GM13976 (cell line): ENCODE results near the gene LMNB1.

Experiments
- DNase-seq: peaks from one replicate; pipeline ENCODE4 v3.0.0; 2012; ENCODE audit warnings: low spot score
- in situ Hi-C: fragments of 300-500 bp; cut with MboI; formaldehyde crosslinking; loops from one replicate; pipeline ENCODE4 v1.12.0; 2022; ENCODE audit warnings: low sequenced_read_pairs, mixed read lengths, inconsistent platforms; ENCODE audit not compliant: unreplicated experiment
- TF ChIP-seq, protein P1 (sequence below): IDR thresholded peaks from 2 replicates; pipeline ENCODE4 v1.5.1; 2012; ENCODE audit warnings: borderline replicate concordance, mild to moderate bottlenecking; ENCODE audit not compliant: insufficient read depth; ENCODE audit errors: extremely low read depth, missing control alignments, control extremely low read depth

The LMNB1 gene

DNA sequence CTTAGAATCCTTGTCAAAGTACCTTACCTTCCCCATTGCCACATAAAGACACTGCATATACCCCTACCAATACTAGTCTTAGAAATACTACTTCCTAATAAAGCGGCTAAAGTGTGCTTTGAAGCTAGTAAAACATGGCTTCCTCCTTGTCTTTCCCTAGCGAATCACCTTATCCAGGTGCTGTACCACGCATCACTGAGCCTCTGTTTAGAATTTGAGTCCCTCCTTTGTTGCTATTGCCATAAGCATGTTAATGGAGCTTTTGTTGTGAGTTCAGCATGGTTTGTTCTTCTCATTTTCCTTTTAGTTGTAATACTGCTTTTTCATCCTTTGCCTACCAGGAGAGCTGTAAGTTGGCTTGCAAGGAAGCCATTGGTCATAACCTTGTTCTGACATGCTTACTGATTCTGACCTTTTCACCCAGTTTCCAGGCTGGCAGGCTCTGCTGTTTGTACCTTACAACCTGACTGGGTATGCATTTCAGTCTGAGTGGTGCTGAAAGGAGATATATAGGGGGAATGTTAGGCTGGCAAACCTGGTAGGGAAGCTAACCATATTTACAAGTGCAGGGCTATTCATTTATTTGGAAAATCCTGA is 49.8 kb downstream of the LMNB1 start:
- DNase-seq, result no peak
- TF ChIP-seq, protein P1, sequence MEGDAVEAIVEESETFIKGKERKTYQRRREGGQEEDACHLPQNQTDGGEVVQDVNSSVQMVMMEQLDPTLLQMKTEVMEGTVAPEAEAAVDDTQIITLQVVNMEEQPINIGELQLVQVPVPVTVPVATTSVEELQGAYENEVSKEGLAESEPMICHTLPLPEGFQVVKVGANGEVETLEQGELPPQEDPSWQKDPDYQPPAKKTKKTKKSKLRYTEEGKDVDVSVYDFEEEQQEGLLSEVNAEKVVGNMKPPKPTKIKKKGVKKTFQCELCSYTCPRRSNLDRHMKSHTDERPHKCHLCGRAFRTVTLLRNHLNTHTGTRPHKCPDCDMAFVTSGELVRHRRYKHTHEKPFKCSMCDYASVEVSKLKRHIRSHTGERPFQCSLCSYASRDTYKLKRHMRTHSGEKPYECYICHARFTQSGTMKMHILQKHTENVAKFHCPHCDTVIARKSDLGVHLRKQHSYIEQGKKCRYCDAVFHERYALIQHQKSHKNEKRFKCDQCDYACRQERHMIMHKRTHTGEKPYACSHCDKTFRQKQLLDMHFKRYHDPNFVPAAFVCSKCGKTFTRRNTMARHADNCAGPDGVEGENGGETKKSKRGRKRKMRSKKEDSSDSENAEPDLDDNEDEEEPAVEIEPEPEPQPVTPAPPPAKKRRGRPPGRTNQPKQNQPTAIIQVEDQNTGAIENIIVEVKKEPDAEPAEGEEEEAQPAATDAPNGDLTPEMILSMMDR, result no peak
- in situ Hi-C loops, result no loop called here

DNA sequence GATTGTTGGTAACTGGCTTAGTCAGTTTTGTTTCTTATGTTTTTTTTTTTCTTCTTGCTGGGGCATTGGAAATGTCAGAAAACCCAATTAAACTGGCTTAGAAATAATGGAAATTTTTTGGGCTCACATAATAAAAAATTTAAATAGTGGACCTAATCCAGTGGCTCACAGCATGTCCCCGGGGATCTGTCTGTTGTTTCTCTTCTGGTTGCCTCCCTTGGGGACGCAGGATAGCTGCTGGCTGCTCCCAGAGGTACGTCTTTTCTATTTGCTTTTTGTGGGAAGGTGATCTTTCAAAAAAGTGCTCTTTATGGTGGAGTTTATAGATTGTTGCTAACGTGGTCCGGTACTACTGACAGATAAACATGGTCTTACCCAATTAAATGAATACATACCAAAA is 52.2 kb downstream of the LMNB1 start:
- TF ChIP-seq, protein P1, result no peak
- in situ Hi-C loops, result no loop called here
- no peak for DNase-seq

DNA sequence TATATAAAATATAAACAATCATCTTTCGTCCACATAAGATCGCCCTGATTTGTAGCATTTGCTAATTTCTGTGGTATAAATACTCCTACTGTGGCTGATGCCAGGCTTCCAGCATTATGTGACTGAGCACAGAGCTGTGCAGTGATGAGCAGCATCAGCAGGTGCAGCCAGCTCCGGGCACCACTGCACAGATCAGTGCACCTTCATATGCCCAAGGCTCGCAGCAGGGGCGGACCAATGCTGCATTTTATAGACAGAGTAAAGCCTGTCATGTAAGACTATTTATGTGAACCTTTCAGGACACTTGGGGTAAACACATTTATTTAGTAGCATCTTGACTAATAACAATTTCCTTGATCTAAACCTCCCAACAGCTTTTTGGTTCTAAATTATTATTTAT is 53.1 kb downstream of the LMNB1 start:
- DNase-seq, result no peak
- in situ Hi-C loops, result no loop called here
- TF ChIP-seq, protein P1, result no peak

DNA sequence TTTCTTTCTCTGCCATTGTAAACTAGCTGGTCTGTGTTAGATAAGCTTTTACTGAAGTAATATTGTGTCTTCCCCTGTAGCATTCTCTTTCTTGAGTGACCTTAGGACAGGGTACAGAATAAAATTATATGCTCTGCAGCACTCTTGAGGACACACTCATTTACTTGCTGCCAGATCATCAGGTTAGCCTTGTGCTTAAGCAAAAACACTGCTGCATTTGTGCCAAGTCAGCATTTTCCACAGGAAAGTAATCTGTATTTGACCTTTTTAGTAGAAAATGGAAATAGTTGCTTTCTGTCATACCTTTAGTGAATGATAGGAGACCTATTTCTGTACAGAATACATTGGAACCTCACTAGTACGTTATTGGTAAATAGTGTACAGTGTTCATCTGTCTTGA is 54.2 kb downstream of the LMNB1 start:
- in situ Hi-C loops, result no loop called here
- DNase-seq, result no peak
- TF ChIP-seq, protein P1, result no peak

DNA sequence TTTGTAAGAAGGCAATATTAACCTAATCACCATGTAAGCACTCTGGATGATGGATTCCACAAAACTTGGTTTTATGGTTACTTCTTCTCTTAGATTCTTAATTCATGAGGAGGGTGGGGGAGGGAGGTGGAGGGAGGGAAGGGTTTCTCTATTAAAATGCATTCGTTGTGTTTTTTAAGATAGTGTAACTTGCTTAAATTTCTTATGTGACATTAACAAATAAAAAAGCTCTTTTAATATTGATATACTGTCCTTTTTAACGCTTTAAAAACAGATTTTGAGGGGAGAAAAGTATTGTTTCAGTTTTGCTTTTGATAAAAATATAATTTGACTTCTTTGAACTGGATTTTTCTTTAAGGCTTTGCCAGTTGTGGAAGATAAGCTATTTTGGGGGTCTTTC is 59.8 kb downstream of the LMNB1 start:
- in situ Hi-C loops, result no loop called here
- TF ChIP-seq, protein P1, result no peak
- DNase-seq, result no peak

DNA sequence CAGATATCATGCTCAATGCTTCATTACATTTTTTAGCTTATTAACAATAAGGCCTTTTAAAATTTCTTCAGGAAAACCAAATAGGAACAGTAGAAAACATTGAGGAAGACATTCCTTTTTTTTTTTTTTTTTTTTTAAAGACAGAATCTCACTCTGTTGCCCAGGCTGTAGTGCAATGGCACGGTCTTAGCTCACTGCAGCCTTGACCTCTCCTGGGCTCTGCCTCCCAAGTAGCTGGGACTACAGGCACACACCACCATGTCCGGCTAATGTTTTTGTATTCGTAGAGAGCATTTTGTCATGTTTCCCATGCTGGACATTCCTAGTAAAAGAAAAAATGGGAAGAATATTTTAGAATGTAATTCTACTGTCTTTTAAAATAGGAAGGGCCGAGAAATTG is 60.3 kb downstream of the LMNB1 start:
- in situ Hi-C loops, result no loop called here
- no peak for DNase-seq
- TF ChIP-seq, protein P1, result no peak
